GM21576 (cell line): ENCODE measurements around the gene C11orf65.
A peak's percentile ranks its signal among the peaks of the same experiment; 100 is the strongest.

Source experiments
- ATAC-seq: cut with Tn5 transposase; IDR thresholded peaks from one replicate; pipeline ENCODE4 v1.9.1; 2021; ENCODE audit warnings: mild to moderate bottlenecking, moderate library complexity; ENCODE audit not compliant: unreplicated experiment

The C11orf65 gene, protein sequence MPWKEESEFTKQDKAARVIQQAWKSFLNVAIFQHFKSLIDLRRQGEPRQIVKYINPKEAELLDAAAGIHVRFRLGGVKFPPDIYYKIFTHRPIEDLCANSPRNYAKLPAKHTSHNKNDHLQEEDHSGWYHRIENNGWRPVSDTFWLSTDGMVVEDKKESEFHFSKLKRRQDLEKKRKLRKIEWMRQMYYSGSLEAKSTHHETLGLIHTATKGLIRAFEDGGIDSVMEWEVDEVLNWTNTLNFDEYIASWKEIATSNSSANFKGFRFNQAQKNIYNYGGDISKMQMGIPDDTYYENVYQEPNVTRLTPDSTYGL

DNA sequence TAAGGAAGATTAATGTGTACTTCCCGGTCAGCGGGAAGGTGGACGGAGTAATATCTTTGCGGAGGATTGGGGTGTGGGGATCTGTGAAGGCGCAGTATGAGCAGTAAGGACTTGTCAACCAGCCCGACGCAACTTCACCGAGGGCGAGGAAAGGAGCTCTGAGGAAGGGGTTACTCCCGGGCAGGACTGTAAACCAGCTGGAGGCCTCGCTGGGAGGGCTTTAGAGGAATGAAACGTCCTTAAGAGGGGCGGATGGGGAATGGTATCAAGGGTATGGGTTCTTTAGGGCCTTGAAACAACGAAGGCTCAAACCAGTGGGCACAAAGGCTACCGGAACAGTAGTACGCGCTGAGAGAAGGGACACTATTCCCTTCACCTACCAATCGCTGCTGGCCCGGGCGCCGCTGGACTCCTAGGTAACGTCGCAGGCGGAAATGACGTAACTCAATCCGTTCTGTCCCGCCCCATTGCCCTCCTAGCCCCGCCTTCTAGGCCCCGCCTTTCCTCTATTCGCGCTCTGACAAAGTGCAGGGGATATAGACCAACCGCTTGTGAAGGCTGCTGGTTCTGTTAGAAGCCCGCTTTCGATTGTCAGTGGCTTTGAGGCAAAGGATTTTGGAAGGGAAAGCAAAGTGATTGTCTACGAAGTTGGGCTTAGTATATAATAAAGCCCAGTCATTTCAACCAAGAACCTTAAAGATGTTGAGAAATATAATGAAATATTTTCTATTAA, at the start of gene C11orf65:
TSS of gene C11orf65 (minus strand) at position 439 of the 733 bp plus-strand sequence. CDS start 5,970 bp downstream, outside the sequence.
- peak; percentile 99 for ATAC-seq

DNA sequence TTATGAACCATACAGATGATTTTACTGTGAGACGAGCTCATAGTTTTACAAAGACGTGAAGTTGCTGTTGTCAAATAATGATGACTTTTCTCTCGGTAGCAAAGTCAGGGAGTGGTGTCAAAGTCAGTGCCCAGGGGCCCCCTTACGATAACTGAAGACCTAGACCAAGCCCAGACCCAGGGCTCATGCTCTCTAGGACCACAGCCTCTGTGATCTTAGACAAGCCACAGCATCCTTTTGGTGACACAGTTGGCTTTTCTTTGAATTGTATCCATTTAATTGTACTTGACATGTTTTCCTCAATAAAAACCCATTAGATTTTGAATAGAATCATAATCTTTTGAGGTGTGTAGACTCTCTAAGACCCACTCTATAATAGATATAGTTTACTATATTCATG, 48.8 kb upstream of the C11orf65 start:
- no peak for ATAC-seq

DNA sequence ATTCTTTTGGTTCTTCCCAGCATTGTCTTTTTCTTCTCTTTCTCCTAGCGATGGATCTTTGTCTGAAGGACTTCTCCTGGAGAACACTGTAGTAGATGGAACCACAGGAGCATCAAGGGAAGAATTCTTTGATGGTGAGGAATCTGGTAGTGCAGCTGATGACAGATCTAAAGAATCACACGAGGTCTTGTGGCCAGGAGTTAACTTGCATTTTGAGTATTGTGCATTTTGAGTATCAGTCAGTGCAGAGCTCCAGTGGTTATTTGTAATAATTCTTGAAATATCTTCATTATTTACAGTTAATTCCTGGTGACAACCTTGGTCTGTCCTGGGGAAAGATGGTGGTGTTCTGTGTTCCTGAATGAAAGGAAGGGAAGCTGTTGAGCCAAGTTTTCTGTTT, 45.4 kb upstream of the C11orf65 start:
- no peak for ATAC-seq

DNA sequence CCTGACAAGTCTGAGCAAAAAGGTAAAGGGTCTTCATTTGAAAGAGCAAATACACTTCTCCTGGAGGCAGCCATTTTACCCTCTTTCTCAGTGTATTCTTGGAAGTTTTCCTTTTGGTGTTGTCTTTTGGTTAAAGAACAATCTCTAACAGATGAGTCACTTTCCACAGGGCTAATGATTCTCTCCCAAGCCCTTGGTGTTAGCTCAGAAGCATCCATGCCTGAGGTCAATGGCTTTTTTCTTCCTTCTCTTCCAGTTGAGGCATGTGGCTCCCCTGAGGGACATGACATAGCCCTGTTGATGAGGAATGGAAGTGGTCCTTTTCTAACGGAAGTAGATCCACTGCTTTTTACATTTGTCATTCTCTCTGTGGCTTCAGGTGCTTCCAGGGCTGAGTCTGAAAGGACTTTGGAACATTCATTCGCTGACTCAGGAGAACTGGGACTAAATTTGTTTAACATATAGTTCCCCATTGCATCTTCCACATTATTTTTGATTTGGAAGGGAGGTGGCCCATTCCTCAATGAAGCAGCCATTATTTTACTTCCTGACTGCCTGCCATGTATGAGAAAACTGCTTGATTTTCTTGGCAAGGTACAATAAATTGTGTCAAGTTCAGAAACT, 44.6 kb upstream of the C11orf65 start:
- ATAC-seq: no peak

DNA sequence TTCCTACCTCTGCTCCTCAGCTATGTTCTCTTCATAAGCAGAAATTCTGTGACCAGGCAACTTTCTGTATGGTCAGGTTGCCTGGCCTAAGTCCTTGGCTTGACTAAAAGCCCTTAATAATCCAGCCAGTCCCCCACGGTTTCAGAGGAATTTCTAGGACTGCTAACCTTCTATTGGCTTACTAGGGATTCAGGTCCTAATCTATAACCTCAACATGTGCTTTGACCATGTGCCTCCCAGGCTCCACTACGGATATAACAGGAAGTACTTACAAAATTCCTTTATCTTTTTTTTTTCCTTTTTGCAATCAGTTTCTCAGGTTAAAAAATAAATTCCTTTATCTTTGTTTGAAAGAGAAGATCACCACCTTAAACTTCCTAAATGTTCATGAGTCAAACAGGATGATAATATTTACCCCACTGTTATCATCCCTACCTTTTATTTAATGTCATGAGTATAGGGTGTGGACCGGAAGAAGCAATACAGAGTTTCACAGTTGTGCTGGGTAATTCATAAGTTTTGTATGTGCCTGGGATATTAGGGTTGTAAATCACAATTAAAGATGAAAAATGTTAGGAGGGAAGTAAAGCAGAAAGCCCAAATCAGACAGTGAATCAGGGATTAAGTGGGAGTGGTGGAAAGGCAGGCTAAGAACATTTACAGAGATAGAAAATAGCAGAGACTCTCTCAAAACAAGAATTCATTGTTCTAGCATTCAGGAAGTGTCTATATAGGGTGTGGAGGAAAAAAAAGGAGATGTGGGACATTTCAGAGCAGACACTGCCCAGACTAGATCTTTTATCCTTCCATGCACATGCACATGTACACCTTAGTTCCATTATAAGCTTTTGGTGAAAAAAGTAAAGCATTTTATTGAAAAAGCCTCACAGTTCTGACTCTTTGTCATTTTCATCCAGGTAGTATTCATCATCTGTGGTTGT, 41.6 kb upstream of the C11orf65 start:
- no peak for ATAC-seq

DNA sequence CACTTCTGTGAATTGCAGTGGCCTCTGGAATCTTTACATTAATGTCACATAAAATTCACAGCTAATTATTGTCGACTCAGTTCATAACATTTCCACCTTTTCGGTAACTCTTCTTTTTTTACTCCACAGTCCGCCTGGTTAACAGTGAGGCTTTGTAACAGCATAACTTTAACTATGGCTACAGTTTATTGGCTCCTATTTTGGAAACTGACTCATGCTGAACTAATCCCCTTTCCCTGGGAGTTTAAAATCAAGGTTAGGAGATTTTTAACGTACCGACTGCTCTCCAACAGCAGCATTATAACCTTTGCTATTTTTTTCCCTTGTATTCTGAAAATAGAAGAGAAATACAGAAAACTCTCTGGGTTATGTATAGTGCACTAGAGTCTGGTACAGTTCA, 34.1 kb upstream of the C11orf65 start:
- ATAC-seq: no peak

DNA sequence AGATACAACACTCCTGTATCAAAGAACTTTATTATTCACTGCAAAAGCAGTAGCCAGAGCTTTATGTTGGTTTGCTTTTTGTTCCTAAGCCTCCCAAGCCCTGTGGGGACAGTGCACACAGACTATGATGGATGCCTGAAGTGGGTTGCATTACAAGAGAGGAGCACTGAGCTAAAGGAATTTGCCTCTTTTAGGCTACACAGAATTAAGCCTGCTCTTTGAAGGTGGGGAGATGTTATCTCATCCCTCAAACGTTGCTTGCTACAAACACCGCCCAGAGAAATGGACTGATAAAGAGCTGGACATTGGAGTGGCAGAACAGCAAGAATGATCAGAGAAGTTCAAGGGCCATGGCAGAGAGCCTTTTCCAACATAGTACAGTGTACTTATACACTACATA, 33.4 kb upstream of the C11orf65 start:
- ATAC-seq: no peak

DNA sequence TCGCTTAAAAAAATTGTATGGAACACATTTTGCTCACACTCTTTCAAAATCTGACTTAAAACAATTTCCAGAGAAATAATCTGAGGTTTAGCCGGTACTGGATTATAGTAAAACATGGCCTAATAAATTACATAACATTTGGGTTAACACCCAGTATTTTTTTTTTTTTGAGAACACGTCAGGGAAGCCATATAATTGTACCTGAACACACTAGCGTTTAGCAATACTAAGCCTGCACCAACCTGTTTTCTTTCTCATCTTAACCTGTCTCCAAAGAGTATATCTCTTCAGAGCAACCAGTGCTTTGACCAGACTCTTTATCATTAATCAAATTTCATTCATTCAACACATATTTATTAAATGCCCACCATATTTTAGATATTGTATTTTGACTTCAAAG, 32.8 kb upstream of the C11orf65 start:
- ATAC-seq: no peak

DNA sequence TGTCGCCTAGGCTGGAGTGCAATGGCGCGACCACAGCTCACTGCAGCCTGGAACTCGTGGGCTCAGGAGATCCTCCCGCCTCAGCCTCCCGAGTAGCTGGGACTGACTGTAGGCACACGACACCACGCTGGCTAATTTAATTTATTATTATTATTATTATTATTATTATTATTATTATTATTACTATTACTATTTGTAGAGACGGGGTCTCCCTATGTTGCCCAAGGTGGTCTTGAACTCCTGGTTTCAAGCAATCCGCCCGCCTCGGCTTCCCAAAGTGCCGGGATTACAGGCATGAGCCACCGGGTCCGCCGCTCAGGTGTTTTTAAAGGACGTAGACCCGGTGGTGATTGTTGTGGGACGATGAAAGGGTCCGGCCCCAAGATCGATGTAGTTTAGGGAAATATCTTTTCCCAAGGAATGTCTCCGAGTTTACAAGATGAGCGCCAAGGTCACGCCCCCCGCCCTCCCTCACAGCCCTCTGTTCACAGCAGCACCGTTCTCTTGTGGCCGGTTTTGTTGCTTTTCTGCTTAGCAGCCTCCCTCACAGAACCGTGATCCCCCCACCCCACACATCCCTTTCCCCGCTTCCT, 31.6 kb upstream of the C11orf65 start:
- ATAC-seq: no peak

DNA sequence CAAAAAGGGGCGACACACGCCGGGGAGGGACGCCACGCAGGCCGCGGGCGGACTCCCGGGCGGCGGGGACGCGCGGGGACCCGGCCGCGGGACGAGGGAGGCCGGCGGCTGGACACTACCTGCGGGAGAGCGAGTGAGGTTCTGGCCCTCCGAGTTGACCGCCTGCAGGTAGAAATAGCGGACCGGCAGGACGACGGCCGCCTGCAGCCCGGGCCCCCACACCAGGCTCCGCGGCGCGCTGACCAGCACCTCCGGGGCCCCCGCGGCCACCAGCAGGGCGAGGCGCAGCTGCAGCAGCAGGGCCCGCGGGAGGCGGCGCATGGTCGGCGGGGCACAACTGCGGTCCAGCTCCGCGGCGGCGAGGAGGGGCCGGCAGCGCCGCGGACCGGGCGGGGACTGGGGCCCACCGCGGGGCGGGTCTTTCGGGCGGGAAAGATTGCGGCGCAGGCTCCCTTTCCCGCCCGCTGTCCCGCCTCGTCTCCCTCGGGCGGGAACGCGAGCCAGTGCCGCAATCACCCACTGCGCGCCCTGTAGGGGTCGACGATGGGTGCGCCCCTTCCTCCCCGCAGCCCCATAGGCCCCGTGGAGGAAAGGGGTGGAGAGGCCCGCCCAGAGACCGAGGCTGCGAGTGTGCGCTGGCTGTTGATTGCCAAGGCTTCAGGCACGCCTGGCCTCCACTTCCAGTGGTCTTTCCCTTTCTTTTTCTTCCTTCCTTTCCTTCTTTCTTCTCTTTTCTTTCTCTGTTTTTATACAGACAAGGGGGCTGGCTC, 30.9 kb upstream of the C11orf65 start, which contains the start of gene POGLUT3:
TSS of gene POGLUT3 (minus strand) at position 339 of the 770 bp plus-strand sequence. CDS start at position 321, 18 bp downstream.
- ATAC-seq: peak; percentile 53

DNA sequence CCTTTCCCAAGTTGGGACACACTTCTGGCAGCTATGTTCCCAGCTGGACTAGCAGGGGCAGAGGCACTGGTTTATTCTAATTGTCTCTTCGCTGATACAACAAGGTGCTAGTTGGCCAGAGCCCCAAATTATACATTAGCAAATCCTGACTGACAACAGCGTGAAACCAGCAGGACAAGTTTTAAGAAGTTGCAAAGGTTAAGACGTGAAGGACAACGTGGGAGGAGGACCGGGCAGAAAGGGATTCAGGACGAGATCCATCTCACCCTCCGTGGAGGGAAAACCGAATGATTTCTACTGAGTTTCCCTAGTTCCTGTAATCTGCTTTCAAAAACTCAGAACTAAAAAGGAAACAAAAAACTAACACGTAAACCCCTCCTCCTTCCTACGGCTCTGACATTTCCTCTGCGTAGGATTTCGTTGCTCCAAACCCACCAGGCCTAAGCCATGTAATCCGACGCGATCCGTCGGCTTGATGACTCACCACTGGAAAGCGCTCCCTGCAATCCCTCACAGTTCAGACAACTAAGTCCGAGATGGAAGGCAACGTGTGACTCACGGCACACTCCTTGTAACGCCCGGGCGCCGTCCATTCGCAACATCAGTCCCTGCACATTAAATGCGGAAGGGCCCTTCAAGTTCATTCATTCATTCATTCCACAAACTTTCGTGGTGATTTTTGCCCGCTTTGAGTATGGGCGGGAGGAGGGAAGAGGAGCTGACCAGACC, 30.2 kb upstream of the C11orf65 start:
- ATAC-seq: peak; percentile 43

DNA sequence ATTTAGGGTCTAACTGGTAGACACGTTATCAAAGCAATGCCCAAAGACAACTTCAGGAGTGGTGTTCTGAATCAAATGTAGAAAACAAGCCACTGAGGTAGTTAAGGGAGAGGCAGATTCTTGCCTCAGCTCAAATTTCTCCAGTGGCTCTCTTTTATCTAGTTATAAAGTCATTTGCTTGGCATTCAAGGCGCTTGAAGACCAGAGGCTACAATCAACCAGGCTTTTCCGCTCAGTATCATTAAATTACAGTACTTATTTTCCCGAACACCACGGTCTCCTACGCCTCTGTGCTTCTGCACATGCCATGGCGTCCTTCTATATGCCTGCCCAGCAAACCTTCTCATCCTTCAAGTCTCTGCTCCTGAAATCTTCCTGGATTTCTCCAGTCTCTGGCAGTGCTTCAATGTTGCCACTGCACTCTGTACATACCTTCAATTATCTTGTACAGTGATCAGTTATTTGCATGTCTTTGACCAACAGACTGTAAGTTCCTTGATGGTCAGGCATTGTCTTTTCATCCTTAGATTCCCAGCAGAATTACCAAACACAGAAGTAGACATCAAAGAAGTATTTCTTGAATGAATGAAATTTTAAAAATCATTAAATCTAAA, 29.4 kb upstream of the C11orf65 start:
- no peak for ATAC-seq

DNA sequence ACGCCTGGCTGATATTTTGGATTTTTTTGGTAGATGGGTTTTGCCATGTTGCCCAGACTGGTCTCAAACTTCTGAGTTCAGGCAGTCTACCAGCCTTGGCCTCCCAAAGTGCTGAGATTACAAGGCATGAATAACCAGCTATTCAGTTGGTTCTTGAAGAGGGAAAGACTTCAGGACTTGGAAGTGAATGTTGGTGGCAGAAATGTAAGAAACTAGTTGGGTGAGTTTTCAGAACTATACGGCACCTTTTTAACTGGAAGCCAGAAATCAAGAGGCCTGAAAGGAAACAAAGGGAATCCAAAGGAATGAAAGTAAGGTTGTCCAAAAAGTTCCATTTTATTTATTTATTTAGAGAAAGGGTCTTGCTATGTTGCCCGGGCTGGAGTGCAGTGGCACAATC, 28.0 kb upstream of the C11orf65 start:
- ATAC-seq: no peak

DNA sequence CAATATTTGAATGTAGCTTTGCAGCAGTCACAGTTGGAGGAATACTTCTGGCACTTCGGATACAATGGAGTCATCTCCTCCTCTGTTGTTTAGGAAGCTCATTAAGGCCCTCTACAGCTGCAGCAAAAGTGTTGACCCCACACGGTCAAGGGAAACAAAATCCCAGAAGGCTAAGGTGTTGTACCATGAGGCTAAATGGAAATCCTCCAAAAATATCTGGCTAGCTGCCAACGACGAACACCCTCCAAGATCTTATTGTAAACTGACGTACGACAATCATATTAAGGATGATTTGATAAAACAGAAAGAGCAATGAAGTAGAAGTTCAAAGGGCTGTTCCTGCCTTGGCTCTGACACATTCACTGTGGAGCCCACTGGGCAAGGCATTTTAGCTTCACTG, 26.9 kb upstream of the C11orf65 start:
- no peak for ATAC-seq

DNA sequence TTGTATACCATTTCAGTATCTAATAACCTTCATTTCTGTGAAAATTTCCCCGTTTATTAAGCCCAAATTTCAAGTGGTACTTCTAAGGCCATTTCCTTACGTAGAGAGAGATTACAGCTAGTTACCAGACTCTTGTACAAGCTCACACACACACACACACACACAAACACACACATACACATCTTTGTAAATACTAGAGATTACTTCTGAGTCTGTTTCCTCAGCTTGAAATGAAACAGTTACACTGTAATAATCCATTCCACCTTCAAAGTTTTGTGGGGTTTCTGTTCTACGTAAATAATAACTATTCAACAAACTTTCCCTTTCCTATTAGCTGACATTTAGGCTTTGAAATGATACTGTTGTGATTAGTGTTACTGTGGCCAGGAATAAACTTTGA, 24.6 kb upstream of the C11orf65 start:
- ATAC-seq: no peak

DNA sequence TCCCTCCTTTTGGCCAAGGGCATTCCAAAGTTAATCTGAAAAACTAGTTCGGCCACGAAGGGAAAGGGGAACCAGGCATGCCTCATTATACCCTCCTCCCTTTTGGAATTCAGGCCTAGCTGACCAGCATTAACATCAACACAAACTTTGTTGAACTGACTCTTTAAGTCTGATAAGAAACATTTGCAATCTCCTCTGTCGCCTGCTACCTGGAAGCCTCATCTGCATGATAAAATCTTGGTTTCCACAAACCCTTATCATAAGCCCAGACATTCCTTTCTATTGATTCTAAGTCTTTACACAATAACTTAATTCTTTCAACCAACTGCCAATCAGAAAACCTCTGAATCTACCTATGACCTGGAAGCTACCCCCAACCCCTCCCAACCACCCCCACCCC, 19.5 kb upstream of the C11orf65 start:
- no peak for ATAC-seq

DNA sequence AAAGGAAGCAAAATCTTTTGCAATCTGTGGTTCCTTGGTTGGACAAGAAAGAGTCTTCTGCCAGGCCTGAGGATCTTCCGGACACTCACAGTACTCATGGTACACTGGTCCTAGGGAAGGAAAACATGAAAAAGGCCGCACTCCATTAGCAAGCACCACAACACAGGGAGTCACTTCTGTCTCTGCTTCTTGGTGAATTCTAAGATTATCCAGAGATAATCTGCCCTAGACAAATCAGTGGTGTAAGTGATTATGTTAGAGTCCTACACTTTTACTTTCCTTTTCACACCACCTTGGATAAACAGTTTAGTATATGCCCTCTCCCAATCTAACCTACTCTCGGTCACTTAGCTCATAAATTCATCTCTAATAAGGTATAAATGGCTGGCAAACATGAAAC, 19.0 kb upstream of the C11orf65 start:
- ATAC-seq: no peak

DNA sequence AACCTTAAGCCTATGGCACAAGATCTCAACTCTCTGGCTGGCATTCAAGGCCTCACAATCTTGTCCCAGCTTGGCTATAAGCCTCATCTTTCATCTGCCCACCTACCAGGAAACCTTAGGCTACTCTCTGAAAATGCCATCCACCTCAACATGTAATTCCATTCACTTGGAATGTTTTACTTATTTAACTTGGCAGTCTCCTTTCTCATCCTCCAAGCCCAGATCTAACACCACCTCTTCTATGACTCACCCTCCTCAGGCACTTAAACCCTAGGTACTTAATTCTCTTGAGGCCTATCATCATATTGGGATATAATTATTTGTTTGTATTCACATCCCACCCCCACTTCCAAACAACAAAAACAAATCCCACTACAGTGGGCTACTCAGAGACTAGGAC, 15.8 kb upstream of the C11orf65 start:
- no peak for ATAC-seq
